ENCODE data around the gene RRP9.

Gene RRP9

GRCh38 chr3:51955175-51955892 is 13.6 kb upstream of the RRP9 start, which contains the start of gene GPR62:
Gene GPR62, plus strand, starts transcription at chr3:51955381. Its CDS starts 272 bp downstream, at chr3:51955653.
- FAIRE-seq = no peak

DNA sequence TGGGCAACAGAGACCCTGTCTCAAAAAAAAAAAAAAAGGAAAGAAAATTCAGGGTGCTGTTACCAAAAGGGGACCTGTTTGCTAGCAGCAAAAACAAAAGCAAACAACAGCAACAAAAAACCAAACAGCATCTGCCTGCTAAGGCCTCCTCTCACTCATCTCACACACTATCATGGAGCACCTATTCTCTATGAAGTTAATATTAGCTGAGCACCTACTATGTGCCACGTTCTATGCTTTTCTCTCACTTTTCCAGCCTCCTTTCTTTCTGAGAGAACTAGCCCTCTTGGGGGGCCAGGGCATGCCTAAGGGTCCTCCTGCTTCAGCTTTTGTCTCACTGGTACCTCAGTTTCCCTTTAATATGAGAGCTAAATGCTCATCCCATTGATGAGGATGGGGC is 13.0 kb upstream of the RRP9 start:
- no peak for FAIRE-seq

- no peak for FAIRE-seq
Observed at GRCh38 chr3:51954105-51954504, 12.4 kb upstream of the RRP9 start.

GRCh38 chr3:51953445-51953844 is 11.7 kb upstream of the RRP9 start:
- no peak for FAIRE-seq

DNA sequence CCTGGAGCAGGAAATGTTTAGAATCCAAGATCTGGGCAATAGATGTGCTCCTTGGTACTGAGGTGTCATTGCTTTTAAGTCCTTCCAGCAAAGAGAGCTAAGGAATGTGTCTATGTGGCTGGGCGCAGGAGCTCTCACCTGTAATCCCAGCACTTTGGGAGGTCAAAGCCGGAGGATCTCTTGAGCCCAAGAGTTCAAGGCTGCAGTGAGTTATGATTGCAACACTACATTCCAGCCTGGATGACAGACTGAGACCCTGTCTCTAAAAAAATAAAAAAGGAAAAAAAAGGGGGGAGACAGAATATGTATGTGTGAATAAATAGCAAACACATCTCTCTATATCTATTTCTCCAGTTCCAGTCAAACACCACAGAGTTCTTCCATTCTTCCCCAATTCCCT is 9.2 kb upstream of the RRP9 start:
- FAIRE-seq = no peak

DNA sequence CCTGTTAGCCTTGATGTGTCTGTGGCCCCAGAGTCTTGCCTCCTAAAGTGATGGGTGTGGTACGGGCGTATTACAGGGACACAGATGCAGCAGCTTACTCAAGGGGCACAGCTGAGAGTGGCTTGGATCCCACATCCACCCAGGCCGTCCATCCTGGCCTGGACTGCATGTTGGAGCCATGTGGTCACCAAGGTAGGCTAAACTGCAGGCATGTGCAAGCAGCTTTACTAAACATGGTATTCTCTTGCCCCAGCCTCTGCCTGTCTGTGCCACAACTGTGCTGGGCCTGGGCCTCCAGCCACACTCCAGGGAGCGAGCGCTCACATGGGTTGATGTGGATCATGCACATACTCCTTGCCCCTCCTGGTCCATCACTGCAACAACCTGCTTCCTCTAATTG is 7.4 kb upstream of the RRP9 start:
- FAIRE-seq = no peak

DNA sequence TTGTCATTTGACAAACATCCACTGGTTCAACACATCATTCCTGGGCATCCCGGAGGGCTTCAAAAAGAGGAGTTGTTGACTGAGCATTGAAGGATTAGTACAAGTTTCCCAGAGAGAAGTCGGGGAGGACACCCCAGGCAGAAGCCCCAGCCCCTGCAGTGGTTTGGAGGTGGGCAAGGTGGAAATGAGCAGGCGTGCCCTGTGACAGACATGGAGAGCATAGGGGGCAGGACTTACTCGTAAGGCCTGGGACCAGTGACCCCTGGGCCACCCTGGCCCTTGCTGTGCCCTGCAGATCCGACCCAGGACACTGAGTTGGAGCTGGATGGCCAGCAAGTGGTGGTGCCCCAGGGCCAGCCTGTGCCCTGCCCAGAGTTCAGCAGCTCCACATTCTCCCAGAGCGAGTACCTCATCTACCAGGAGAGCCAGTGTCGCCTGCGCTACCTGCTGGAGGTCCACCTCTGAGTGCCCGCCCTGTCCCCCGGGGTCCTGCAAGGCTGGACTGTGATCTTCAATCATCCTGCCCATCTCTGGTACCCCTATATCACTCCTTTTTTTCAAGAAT is 6.4 kb upstream of the RRP9 start:
- FAIRE-seq = no peak

DNA sequence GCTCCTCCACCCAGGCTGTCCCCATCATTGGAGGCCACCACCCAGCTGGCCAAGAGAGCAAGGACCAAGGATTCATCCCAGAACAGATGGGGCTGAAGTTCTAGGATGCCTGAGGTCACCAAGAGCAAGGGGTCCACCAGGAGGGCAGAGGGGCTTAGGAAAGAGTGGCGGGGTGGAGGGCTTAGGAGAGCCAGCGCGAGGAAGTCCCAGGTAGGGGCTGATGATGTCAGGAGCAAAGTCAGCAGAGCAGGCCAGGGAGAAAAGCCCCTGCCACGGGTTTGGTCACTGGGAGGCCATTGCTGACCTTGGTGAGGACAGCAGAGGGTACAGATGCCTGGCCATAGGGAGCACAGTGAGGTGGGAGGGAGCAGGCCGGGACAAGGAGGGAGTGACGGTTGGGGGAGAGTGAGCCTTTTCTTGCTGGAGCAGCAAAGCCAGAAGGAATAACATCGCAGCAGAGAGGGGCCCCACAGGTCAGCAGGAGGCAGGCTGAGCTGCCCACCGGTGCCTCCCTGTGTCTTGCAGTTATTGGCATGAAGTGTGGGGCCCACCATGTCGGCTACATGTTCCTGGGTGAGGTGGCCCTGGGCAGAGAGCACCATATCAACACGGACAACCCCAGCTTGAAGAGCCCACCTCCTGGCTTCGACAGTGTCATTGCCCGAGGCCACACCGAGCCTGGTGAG is 5.7 kb upstream of the RRP9 start:
- no peak for FAIRE-seq

DNA sequence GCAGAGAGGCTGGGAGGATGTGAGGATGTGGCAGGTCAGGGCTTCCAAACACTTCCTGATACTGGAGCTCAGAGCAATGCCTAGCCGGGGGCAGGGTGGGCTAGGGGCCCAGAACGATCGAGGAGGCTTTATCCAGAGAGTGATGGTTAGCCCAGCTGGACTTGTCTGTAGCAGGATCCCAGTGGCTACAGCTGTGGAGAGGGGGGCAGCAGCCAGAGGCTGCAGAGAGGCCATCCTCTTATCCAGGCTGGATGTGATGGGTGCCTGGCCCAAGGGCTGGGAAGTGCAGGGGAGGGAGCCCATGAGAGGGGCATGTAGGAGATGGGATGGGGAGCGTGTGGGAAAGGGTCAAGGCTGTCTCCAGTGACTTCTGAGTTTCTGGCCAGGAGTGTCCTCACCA is 5.1 kb upstream of the RRP9 start:
- no peak for FAIRE-seq

GRCh38 chr3:51945926-51946705 is 4.4 kb upstream of the RRP9 start:
- FAIRE-seq = no peak

- FAIRE-seq = no peak
Observed at GRCh38 chr3:51945031-51945840, 3.5 kb upstream of the RRP9 start.

GRCh38 chr3:51944451-51945021 is 2.8 kb upstream of the RRP9 start:
- no peak for FAIRE-seq

DNA sequence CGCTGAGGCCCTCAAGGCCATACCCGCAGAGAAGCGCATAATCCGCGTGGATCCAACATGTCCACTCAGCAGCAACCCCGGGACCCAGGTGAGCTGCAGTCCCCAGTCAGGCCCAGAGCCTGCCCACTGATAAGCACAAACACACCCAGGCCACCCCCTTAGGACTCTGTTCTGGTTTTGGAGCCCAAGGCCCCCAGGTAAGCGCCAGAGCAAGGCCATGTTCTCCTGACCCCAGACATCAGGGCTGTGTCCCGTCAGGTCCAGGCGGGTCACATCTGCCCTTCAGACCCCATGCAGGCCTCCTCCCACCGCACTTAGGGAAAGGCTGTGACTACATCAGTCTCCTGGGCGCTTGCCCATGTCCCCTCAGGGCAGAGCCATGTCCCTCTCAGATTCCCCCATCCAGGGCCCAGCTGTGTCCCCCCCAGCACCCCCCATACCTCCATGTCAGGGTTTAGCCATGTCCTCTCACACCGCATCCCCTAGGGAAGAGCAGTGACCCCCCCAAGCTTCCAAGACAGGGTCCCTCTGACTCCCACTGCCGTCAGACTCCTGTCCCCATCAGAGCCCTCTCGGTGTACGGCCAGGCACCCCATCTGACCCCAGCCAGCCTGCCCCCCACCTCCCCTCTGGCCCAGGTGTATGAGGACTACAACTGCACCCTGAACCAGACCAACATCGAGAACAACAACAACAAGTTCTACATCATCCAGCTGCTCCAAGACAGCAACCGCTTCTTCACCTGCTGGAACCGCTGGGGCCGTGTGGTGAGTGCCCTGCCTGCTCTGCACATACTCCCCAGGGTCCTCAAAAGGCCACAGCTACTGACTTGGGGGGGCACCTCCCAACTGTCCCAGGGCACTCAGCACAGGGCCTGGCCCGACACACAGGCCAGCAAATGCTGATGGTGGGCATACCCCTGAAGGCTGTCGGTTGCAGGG is 2.0 kb upstream of the RRP9 start:
- FAIRE-seq = no peak

- FAIRE-seq = no peak
Observed at GRCh38 chr3:51942603-51943450, 1.1 kb upstream of the RRP9 start.

- no peak for FAIRE-seq
Observed at GRCh38 chr3:51941463-51941797, 274 bp downstream of the RRP9 start.

DNA sequence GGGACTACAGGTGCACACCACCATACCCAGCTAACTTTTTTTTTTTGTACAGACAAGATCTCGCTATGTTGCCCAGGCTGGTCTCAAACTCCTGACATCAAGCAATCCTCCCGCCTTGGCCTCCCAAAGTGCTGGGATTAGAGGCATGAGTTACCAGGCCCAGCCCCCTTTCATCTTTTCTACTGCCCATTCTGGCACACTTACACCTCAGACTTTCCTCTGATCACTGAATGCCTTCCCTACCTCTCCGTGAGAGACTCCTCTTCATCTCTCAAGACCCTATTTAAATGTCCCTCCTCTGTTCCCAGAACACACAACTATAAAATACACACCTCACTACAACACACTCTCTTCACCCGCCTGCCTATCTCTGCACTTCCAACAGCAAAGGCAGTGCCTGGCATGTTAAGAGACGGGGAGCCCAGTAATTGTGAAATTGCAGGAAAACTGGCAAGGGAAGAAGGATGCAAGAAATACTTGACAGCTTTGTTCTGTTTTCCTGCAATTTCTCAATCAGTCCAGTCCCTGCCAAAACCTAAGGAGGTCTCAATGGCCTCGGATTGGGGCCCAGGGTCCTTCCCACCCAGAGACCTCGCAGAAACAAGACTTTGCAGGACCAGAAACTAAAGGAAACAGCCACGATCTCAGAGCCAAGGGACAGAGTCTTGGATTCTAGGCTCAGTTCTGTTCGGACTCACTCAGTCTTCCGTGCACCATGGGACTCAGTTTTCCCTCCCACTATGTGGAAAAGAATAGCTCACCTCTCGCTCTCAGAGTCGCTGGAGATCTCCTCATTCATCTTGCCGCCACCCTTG is 849 bp downstream of the RRP9 start:
- no peak for FAIRE-seq

- no peak for FAIRE-seq
Observed at GRCh38 chr3:51938780-51939425, 2.8 kb downstream of the RRP9 start.

DNA sequence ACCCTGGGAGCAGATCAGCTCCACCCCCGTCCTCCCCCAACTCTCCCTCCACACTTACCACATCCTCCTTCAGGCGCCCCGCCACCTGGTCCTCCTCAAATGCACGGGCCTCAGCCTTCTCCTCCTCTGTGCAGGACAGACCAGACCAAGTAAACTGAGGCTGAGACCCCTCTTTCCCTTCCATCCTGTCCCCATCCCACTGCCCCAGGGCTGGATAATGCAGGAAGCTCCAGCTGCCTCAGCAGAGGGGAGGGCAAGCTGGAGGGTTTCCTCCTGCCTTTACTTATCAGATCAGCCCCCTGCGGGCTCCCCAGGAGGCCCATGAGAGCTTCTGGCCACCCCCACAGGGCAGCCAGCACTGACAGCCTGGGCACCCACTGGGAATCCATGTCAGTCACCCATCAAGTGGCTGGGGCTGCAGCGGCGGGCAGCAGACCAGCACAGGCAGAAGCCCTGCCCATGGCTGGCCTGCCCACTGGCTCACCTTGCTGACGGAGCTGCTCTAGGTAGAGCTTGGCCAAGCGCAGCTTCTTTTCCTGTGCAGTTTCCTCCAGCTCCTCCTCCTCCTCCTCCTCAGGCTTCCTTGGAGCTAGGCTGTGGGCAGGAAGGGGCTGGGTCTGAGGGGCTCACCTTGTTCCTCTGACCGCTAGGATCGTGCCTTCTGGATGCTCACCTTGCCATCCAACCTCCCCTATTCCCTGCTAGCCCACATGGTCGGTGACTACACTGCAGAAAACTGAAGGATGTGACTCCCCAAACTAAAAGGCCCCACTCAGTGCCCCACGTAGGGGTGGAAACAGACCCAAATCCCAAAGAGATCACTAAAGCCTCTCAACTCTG is 3.9 kb downstream of the RRP9 start:
- FAIRE-seq = no peak

Measured in islet of Langerhans (tissue), 1 donor.